OCI-LY7 (cell line): ENCODE measurements around the gene NENF.

Source experiments
- CTCF ChIP-seq: fragments of 200-600 bp; sonication (generic); conservative IDR thresholded peaks from 2 replicates; pipeline ENCODE4 v1.5.1; 2014; ENCODE audit warnings: mild to moderate bottlenecking, antibody characterized with exemption, low read length, moderate library complexity, mixed read lengths
- EZH2phosphoT487 ChIP-seq: fragments of 200-600 bp; sonication (generic); IDR thresholded peaks from 2 replicates; pipeline ENCODE4 v1.6.1; 2018; ENCODE audit warnings: low read depth, borderline replicate concordance, mild to moderate bottlenecking, mixed run types, antibody characterized with exemption, low read length, moderate library complexity, mixed read lengths

GRCh38 chr1:212430955-212431394, 1.7 kb upstream of the NENF start:
- TF ChIP-seq CTCF (no peak), EZH2phosphoT487 (no peak)
